Tibial nerve (tissue), 3 donors: ENCODE data around the gene KSR2.

Experiments
- POLR2A ChIP-seq, 2 donors: fragments of 450-650 bp; IDR thresholded peaks; one replicate each; pipeline ENCODE4 v1.6.1; 2017; ENCODE audit warnings: antibody characterized with exemption in 2 of 2, mild to moderate bottlenecking in 2 of 2, moderate library complexity in 2 of 2
- TF ChIP-seq, protein P1 (sequence below), 5 experiments: fragments of 200-600 bp in 3 of 5; fragments of 450-650 bp in 2 of 5; sonication (generic) in 3 of 5; IDR thresholded peaks; one replicate each; pipeline ENCODE4 v1.5.1; 2016 to 2019; ENCODE audit warnings: antibody characterized with exemption in 5 of 5, mild to moderate bottlenecking in 3 of 5, moderate library complexity in 2 of 5

GRCh38 chr12:117832459-117833457 lies 136.0 kb downstream of the KSR2 start:
- no peak for TF ChIP-seq POLR2A (IDR thresholded peaks at IDR 0.05)
- TF ChIP-seq, protein P1, sequence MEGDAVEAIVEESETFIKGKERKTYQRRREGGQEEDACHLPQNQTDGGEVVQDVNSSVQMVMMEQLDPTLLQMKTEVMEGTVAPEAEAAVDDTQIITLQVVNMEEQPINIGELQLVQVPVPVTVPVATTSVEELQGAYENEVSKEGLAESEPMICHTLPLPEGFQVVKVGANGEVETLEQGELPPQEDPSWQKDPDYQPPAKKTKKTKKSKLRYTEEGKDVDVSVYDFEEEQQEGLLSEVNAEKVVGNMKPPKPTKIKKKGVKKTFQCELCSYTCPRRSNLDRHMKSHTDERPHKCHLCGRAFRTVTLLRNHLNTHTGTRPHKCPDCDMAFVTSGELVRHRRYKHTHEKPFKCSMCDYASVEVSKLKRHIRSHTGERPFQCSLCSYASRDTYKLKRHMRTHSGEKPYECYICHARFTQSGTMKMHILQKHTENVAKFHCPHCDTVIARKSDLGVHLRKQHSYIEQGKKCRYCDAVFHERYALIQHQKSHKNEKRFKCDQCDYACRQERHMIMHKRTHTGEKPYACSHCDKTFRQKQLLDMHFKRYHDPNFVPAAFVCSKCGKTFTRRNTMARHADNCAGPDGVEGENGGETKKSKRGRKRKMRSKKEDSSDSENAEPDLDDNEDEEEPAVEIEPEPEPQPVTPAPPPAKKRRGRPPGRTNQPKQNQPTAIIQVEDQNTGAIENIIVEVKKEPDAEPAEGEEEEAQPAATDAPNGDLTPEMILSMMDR (IDR thresholded peaks at IDR 0.05), result no peak
